Body of pancreas (tissue), 4 donors: ENCODE data around the gene GDPD2.

Source experiments
- POLR2A ChIP-seq, 3 donors: fragments of 450-650 bp; IDR thresholded peaks; one replicate each; pipeline ENCODE4 v1.6.1; 2016; ENCODE audit warnings: antibody characterized with exemption in 3 of 3, mild to moderate bottlenecking in 2 of 3
- TF ChIP-seq, protein P1 (sequence below), 7 experiments: fragments of 450-650 bp in 4 of 7; fragments of 200-600 bp in 3 of 7; sonication (generic) in 3 of 7; IDR thresholded peaks; one replicate each; pipeline ENCODE4 v1.5.1; 2016 to 2019; ENCODE audit warnings: antibody characterized with exemption in 7 of 7

DNA sequence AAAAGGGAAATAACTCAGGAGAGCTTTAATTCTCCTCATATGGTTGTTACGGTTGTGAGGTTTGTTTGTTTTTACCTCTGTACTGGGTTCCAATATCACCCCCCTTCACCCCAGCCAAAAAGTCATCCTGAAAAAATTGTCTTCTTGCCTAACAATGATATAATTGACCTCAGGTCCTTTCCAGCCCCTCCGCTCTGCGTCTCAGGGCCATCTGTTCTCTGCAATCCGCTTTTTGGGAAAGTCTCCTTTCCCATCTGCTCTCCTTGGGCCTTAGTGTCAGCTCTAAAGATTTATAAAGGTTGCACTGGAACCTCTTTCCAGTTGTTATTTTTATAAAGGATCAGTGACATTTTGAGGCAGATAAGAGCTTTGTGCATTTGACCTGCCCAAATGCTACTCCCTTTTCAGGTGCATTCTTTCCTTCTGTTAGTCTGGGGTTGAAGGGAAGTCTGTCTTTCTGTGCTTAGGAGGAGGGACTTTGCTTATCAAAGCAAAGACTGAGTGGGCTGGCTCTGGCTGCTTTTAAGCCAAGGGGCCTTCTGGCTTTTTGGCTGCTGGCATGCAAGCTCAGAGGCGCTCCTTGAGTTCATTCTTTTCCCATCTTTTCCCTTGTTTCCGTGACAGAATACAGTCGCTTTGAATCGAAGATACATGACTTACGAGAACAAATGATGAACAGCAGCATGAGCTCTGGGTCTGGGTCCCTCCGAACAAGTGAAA is 55.6 kb downstream of the GDPD2 start:
- TF ChIP-seq POLR2A (IDR thresholded peaks at IDR 0.05) = no peak
- TF ChIP-seq, protein P1, sequence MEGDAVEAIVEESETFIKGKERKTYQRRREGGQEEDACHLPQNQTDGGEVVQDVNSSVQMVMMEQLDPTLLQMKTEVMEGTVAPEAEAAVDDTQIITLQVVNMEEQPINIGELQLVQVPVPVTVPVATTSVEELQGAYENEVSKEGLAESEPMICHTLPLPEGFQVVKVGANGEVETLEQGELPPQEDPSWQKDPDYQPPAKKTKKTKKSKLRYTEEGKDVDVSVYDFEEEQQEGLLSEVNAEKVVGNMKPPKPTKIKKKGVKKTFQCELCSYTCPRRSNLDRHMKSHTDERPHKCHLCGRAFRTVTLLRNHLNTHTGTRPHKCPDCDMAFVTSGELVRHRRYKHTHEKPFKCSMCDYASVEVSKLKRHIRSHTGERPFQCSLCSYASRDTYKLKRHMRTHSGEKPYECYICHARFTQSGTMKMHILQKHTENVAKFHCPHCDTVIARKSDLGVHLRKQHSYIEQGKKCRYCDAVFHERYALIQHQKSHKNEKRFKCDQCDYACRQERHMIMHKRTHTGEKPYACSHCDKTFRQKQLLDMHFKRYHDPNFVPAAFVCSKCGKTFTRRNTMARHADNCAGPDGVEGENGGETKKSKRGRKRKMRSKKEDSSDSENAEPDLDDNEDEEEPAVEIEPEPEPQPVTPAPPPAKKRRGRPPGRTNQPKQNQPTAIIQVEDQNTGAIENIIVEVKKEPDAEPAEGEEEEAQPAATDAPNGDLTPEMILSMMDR (IDR thresholded peaks at IDR 0.05) = no peak
